T-helper 22 cell (primary cell): ENCODE data around the gene CCDC83.
"Not testable (repeated sequence)": the region's sequence is repeated elsewhere in the genome, so short reads cannot be mapped to it uniquely, and the experiment has no call there.

Source experiments
- DNase-seq: peaks from one replicate; pipeline ENCODE4 v3.0.0-alpha.2; 2020; ENCODE audit warnings: low read depth

Gene CCDC83

DNA sequence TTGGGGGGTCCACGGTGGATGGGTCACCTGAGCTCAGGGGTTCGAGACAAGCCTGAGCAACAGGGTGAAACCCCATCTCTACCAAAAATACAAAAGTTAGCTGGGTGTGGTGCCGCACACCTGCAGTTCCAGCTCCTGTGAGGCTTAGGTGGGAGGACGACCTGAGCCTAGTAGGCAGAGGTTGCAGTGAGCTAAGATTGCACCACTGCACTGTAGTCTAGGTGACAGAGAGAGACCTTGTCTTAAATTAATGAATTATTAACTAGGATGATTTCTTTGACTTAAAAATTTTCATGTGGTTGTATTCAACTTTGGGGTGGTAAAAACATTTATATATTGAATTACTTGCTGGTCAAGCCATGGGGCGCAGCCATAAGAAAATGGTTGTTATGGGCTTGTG, 33.9 kb downstream of the CCDC83 start:
- no peak for DNase-seq

DNA sequence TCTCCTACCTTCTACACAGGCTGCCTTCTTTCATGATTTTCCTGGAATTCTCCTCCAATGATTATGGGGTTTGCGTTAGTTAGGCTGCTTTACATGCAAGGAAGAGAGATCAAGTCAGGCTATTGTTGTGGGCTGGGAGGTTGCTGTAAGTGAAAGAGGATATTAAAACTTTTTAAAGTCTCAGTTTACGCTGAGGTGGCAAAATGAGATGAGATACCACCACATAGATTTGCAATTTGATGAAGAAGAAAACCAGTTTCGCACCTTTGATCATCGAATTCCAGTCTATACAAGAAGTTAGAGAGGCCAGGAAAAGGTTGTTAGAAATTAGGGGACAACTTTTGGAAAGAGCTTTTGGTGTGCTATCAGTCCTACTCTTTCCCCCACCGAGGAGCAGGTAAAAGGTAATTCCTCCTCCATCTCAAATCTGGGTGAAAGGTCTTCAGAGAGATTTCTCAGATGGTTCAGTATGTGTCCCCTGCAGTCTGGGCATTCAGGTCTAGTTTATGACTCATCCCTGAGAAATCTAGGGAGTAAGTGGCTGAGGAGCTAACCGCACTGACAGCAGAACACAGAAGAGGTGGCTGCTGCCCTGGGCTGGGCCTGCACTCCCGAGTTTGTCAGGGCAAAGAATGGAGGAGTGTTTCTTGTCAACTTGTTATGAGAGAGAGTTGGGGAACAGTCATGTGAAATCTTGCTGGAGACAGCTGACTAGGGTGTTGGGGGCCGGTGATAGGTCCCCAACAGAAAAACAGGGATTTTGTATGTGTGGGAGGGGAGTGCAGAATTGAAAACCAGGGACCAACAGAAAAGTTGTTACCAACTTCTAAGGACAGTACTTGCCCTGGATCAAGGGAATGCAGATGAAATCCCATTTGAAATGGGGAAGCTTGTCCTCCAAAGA, 34.7 kb downstream of the CCDC83 start:
- DNase-seq, result no peak

DNA sequence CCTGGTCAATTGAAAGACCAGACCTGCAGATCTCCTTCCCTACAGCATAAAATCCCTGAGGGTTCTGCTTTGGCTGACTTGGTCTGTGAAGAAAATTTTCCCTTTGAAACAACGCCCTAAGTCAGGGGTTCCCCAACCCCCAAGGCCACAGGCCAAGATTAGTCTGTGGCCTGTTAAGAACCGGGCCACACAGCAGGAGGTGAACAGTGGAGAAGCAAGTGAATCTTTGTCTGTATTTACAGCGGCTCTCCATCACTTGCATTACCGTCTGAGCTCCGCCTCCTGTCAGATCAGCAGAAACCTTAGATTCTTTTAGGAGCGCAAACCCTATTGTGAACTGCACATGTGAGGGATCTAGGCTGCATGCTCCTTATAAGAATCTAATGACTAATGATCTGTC, 38.2 kb downstream of the CCDC83 start:
- no peak for DNase-seq

DNA sequence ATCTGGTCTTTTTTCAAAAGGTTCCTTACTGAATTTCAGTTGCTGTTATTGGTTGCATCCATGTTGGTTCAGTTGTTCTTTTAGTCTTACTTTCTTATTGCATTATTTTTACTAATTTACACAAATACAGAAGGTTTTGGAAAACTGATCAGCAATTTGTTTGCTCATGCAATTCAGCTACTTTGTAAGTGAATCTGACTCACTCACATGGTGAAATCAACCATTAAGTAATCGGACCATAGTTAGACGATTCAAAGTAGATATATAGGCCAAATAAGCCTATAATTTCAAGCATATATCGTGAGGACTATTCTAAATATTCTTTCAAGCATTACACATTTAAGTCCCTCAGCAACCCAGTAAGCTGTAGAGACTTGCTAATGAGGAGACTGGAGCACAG, 41.7 kb downstream of the CCDC83 start:
- DNase-seq, result no peak

DNA sequence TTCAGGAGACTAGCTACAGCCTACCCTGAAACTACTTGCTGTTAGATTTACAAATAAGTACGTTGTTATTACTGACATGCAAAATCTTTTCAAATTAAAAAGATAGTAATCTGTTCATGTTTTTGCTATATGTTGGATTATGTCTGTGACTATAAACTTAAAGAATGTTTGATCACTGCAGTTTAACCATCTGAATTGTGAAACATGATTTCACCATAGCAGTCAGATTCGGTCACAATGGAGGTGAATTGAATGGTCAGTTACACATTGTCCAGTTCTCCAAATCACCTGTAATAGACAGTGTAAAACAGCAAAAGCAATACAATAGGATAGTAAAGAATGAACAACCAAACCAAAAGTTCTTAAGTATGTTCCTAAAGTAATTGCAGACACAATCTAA, 43.3 kb downstream of the CCDC83 start:
- no peak for DNase-seq

DNA sequence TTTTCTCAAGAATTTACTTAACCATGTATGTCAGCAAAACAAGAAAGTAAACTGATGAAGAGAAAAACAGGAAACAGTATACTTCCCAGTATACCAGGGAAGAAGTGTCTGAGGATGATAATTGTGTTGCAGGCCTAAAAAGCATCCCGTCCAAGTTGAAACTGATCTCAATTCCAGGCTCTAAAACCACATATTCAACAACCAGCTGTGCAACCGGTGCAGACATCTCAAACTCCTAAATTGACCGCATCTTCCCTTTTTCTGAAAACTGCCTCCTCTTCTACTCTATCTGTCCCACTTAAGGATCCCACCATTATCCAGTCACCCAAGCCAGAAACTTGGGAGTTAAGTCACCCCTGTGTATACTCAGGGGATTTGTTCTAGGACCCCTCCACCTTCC, 47.2 kb downstream of the CCDC83 start:
- DNase-seq, result no peak

DNA sequence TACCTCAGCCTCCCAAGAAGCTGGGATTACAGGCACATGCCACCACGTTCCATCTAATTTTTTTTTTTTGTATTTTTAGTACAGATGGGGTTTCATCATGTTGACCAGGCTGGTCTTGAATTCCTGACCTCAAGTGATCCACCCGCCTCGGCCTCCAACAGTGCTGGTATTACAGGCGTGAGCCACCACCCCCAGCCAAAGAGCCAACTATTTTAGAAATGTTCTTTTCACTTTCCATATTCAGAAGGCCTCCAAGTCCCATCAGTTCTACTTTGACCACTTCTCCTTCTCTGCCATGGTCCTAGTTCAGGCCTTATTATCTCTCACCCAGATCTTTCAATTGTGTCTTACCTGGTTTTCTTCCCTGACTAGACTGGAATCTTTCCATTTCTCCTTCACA, 48.2 kb downstream of the CCDC83 start:
- DNase-seq, result no peak

DNA sequence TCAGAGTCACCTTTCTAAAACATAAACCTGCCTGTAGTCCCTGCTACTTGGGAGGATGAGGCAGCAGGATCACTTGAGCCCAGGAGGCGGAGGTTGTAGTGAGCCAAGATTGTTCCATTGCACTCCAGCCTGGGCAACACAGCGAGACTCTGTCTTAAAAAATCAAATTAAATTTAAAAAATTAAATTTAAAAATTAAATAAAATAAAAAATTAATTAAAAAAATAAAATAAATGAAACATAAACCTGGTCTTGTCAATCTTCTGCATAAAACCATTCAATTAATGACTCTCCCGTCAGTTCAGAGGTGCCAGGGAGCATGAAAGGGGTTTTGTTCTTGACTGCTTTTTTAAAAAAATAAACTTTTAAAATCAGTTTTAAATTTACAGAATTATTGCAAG, 48.6 kb downstream of the CCDC83 start:
- DNase-seq, result no peak

DNA sequence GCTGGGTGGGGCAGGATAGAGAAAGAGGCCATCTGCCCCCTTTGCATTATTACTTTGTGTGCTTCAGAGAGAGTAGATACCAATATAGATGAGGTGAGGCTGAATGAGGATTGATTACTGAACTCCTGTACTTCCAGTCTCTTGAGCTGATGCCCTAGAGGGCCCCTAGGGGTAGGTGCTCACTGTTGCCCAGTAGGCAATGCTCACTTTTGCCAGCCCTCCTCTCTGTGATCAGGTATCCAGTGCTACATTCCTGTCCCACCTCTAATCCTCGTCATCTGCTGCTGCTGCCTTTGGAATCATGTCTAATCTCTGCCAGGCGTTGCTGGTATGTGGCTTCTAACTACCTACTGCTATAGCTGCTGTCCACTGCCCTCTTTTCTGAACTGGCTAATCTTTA, 57.2 kb downstream of the CCDC83 start:
- DNase-seq, result no peak

DNA sequence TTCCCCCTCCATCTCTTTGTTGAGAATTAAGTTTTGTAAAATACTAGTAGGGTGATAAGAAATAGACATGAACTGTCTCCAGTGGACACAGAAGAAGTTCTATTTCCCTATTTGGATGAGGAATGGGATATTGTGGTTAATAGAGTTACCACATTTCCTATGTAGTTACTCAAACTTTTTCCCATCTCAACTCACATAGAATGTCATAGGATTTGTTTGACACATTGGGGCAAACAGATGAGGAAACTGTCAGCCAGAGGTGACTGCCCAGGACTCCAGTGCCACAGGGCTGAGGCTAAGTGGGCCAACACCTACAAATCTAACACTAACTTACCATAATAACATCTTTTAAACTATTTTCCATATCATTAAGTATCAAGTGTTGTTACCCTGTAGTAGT, 58.3 kb downstream of the CCDC83 start:
- no peak for DNase-seq

DNA sequence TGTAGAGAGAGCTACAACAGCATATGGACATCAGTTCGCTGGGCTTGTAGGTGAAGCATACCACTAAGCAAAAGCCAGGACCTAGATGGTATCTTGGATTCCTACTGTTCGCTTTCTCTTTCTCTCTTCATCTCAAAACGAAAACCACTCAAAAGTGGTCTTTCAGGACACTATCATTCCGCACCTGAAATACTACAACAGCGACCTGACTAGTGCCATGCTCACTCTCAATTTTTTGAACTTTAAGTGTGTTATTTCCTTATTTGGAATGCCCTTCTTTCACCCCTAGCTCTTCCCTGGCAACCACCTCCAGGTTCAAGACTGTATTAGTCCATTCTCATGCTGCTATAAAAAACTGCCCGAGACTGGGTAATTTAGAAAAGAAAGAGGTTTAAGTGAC, 59.2 kb downstream of the CCDC83 start:
- no peak for DNase-seq

DNA sequence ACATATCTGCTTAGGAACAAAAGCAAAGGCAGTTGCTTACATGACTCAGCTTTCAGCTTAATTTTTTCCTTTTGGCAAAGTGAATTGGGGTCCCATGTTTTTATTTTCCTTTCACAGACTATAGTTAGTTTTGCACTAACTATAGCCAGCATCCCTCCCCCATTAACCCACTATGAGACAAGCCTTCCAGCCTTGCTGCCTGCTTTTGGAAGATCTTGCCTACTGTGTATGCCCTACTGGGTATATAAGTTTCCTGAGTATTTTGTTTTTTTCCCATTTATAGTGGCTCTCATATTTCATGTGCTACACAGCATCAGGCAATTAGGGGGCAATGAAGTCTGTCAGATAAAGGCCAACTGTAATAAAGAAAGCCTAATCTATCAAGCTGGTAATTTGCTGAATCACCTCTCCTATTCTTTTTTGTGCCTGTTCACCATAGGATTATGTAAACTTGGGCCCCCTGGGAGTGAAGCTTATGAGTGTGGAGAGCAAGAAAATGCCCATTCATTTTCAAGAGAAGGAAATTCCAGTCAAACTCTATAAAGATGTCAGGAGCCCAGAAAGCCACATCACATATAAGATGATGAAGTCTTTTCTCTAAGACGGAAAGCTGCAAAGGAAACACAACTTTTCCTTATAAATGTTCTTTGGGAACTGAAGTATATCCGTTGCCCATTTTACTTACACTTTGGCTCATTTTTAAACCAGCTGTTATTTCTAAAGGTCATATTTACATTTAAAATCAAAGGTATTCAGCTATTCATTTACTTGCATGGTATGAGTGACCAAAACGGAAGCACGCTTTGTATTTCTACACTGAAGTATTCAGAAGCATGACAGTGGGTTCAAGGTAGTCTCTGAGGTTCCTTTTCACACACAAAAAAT, 64.0 kb downstream of the CCDC83 start:
- DNase-seq, result no peak

DNA sequence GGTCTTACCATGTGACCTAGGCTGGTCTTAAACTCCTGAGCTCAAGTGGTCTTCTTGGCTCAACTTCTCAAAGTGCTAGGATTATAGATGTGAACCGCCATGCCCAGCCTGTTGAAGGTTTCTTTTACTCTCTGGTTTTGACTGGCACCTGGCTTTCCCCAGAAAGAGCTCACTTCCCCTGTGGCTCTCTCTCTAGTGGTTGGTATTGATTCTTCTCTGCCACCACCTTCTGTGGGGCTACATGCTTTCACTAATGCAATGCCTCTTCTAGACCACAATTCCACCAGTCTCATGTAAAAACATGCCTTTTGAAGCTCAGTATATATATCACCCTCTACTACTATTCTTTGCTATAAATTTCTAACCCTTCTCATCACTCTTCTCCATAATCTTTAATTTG, 67.2 kb downstream of the CCDC83 start:
- no peak for DNase-seq

DNA sequence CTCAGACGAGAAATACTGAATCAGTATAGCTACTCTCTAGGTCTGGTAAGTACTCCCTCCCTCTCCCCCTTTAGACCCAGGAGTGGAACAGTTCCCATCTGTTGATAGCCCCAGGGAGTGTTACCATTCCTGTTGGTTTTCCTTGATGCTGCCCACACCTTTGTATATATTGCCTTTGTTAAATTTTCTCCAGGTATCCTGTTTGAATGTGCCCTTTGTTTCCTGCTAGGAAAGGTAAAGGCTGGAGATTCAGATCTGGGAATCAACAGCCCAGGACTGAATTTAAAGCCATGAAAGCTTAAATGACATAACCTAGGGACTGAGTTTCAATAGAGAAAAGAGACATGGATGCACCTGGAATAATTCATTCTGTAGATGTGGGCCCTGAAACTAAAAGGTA, 68.3 kb downstream of the CCDC83 start:
- DNase-seq, result no peak

DNA sequence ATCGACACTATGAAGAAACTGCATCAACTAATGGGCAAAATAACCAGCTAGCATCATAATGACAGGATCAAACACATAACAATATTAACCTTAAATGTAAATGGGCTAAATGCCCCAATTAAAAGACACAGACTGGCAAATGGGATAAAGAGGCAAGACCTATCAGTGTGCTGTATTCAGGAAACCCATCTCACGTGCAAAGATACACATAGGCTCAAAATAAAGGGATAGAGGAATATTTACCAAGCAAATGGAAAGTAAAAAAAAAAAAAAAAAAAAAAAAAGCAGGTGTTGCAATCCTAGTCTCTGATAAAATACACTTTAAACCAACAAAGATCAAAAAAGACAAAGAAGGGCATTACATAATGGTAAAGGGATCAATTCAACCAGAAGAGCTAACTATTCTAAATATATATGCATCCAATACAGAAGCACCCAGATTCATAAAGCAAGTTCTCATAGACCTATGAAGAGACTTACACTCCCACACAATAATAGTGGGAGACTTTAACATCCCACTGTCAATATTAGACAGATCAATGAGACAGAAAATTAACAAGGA, 71.6 kb downstream of the CCDC83 start:
- DNase-seq, result not testable (repeated sequence)

DNA sequence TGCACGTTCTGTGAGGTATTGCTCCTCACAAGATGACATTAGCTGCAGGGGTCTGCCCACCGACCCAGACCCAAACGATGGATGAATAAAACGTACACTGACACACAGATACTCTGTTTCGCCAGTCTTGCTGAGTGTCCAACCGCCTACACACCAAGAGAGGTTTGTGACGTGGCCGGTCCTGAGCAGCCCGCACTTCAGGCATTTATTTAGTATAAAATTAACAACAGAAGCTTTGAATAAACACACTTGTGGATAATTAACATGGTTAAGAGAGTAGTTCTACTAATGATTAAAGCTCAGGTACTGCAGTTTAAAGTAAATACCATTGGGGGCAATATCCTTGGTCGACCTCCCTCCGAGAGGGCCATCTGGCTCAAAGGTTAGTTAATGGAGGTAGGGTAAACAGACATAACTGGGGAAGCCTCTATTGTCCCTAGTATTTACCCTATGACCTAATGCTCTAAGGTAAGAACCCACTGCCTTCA, 75.7 kb downstream of the CCDC83 start:
- no peak for DNase-seq

DNA sequence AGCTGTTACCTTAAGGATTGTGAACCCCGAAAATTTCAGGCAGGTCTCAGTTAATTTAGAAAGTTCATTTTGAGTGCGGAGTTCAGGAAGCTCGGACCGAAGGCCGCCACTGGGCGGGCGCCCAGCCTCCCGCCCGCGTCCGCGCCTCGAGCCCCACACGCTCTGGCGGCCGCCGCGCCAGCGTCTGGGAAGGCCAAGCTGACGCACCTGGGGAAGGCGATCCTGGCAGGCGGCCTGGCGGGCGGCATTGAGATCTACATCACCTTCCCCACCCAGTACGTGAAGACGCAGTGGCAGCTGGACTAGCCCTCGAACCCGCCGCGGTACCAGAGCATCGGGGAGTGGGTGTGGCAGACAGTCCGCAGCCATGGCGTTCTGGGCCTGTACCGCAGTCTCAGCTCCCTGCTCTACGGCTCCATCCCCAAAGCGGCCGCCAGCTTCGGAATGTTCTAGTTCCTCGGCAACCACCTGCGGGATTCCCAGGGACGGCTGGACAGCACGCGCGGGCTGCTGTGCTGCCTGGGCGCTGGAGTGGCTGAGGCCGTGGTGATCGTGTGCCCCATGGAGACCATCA, 79.5 kb downstream of the CCDC83 start:
- DNase-seq, result no peak

DNA sequence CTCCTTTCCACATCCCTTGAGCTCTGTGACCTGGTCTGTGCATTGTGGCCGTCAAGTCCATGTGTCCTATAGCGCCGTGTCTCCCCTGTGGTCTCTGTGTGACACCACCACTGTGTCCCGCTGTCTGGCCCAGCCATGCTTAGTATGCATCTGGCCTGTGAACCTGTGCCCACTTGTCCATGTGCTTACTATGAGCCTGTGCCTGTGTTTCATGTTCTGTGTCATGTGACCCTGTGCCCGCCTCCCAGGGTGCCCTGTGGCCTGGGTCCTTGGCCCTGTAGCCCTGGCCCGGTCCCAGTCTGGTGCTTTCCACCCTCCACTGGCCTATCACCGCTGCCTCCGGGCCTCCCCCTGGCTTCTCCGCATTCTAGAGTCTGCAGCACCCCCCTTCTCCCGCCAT, 80.6 kb downstream of the CCDC83 start:
- DNase-seq, result no peak

DNA sequence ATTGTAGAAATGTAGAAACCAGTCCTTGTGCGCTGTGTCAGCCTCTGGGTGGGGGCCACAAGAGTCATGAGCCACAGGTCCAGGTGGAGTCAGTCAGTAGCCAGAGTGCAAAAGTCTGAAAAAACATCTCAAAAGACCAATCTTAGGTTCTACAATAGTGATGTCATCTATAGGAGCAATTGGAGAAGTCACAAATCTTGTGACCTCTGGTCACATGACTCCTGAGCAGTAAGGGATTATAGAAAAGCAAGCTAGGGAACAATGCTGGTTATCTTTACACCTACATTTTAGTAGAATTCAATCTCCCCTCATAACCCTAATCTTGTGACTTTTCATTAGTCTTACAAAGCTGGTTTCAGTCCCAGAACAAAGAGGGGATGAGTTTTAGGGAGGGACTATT, 82.7 kb downstream of the CCDC83 start:
- no peak for DNase-seq

DNA sequence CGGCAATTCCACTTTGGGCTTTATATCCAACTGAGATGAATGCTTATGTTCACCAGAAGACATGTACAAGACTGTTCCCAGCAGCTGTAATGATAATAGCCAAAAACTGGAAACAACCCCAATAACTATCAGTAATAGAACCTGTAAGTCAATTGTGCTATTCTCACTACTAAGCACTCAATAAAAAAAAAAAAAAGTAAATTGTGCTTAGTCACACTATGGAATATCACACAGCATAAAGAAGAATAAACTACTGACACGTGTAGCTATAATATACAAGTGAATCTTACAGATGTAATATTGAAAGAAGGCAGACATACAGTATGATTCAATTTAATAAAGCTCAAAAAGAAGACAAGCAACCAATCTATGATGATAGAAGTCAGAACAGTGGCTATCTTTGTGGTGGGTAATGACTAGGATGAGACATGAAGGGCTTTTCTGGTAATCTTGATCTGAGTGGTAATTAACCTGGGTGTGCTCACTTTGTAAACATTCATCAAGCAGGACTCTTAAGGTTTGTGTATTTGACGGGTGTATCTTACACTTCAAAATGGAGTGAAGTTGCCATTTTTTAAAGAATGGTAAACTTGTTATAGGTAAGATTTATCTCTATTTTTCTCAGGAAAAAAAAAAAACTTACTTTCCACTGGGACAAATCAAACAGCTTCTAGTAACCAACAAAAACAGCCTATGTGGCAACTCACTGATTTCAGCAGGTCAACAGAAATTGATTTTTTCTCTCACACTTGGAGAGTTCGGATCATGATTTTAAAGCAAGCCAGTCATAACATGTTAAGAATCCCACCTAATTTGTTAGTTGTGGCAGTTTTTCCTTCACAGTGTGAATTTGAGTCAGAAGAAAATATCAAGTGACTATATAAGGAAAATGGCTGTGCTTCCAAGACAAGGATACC, 84.2 kb downstream of the CCDC83 start:
- DNase-seq, result no peak

DNA sequence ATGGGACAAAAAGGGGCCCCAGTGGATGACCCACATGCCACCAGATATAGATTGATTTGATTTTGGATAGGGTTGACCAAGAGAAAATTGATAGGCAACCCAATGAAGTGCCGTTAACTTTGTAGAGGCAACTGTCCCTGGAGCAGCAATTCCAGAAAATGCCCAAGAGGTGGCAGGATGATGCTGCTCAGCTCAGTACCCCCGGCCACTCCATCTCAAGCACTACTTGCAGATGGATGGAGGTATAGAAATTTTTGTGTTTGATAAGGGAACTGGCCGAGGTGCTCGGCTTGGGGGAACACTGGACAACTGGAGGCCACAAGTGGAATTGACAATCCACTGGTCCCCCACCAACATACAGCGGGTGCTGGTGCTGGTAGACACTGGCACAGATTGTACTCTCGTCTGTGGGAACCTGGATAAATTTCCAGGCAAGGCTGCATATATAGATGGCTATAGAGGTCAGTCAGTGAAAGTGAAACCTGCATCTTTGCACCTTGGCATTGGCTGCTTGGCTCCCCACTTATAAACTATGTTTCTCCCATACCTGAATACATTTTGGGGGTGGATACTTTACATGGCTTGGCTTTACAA, 86.3 kb downstream of the CCDC83 start:
- DNase-seq, result no peak
